CD4-positive, alpha-beta T cell treated with Interleukin-12 subunit alpha and Interleukin-12 subunit beta, for 1 hour (primary cell): ENCODE results near the gene SERPINB1.
"Not testable (repeated sequence)": the region's sequence is repeated elsewhere in the genome, so short reads cannot be mapped to it uniquely, and the experiment has no call there.

Experiments used
- DNase-seq: peaks from one replicate; pipeline ENCODE4 v3.0.0-alpha.2; 2020

Gene SERPINB1

DNA sequence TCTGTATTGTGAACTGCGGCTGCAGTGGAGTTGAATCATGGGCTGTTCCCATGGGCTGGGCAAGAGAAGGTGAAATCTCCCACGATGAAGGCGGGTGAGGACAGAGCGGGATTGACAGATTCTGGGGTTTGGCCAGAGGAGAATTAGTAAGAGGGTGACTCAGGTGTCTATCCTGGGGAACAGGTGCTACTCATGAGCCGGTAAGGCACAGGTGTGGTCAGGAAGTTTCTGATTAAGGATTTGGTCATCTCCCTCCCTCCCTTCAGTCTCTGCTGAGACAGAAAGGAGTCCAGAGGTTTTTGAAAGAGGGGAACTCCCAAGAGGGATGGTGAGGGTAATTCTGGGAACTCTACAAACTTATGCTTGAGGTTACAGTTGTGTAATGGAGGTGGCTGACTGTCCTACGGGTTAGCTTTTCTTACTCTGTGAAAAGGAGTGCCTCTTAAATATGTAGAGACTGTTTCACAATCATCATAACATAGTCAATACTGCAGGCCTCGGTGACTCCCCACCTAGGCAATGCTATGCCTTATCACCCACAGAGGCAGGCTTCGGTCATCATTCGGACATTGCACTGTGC, 31.5 kb downstream of the SERPINB1 start:
- DNase-seq: no peak

DNA sequence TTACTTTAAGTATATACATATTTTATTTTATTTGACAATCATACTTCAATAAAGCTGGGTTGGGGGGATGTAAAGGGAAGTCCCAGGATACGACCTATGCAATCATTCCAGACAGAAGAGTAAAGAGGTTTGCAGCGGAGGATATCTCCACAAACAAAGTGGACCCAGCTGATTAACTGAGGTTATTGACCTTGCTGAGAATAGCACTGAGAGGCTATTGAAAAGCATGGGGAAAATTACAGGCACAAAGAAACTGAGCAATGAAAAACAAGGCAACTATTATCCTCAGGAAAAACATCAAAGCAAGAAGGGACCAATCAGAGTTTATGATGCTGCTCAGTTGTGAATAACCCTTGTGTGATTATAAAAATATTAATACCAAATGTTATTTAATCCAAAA, 32.6 kb downstream of the SERPINB1 start:
- DNase-seq: no peak

DNA sequence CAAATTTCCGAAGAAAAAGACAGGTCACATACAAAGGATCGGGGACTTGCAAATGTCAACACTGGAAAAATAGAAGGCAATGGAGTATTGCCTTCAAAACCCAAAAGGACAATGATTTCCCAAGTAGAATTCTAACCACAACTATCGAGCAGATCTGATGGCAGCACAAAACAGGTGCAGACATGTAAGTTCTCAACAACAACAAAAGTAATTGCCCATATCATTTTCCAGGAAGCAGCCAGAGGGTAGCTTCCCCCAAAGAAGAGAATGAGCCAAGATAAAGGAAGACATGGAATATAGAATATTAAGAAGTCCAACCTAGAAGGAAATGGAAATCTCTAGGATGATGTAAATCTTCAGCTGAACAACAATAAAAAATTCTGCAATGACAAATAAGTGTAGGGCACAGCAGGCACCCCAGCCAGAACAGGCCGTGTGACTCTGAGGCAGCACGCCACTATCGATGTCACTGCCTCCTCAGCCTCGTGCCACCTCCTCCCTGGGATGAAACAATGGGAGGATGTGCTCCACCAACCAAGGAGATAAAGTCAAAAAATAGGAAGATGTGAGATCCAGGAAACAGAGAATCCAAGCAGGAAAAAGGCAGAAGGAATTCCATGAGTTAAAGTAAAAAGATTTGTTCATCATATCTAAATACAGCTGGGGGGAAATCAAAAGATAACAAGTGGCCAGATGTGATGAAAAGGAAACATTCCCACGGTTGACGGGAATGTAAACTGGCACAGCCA, 34.1 kb downstream of the SERPINB1 start:
- no peak for DNase-seq

DNA sequence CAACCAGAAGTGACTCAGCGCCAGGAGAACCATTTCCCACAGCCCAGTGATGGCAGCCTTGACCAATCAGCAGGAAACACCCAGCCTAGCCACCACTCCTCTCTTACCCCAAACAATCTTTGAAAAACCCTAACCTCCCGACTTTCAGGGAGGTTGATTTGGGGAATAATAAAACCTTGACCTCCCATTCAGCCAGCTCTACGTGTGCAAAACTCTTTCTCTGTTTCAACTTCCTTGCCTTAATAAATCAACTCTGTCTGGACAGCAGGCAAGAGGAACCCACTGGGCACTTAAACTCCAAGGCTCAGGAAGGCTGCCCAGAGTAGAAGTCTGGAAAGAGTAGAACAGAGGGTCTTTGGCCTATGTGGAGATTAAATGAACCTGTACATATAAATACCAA, 35.0 kb downstream of the SERPINB1 start:
- DNase-seq: no peak

DNA sequence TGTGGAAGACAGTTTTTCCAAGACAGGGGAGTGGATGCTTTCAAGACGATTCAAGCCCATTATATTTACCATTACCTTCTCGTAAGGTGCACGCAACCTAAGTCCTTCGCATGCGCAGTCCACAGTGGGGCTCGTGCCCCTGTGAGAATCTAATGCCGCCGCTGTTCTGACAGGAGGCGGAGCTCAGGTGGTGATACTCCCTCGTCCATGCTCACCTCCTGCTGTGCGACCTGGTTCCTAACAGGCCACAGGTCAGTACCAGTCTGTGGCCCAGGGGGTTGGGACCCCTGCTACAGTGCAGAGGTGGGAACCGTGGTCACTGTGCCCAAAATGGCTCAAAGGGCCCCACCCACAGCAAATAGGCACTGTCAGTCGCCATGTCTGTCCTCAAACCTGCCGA, 36.6 kb downstream of the SERPINB1 start:
- DNase-seq: no peak

DNA sequence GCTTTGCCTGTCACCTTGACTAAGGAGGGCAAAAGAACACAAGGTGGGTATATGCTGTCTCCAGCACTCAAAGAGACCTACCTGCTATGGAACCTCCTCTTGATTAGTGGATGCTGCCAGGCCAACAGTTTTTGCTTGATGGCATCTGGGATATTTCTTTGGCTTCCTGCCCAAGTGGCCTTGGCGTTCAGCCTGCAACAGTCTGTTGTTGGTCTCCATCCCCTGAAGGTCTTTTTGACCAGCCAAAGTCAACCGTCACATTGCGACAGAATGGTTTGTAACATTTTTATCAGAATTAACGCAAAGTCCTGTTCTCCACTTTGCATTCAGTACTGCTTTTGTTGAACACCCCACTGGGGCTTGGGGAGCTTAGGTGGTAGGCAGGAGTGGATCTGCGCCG, 37.1 kb downstream of the SERPINB1 start:
- DNase-seq: no peak

DNA sequence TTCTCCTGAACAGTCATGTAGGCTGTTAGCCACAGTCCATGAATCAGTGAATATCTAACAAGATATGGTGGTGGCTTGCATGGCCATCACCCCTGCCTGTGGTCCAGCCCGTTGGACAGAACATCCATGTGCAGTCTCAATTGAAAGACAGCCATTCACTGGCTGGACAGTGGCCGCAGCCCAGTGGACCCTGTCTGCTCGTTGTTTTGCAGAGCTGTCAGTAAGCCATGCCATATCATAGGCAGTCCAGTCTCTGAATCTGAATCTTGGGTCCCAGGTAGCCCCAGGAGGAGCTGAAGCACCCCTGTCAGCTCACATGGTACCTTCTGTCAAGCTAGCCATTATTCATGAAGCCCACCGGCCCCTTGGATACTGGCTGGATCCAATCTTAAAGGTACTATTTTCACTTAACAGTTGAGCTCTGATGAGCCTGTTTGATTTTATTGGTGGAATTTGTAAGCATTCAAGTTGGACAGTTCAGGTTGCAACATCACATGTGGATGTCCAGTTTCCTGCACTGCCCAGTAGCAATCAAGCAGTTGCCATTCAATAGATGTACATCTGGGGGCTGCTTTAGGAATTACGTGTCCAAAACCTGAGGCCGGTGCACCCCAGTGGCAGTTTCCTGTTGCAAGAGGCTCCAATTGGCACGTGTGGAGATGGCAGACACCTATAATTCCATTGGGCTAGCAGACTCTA, 37.8 kb downstream of the SERPINB1 start:
- no peak for DNase-seq

DNA sequence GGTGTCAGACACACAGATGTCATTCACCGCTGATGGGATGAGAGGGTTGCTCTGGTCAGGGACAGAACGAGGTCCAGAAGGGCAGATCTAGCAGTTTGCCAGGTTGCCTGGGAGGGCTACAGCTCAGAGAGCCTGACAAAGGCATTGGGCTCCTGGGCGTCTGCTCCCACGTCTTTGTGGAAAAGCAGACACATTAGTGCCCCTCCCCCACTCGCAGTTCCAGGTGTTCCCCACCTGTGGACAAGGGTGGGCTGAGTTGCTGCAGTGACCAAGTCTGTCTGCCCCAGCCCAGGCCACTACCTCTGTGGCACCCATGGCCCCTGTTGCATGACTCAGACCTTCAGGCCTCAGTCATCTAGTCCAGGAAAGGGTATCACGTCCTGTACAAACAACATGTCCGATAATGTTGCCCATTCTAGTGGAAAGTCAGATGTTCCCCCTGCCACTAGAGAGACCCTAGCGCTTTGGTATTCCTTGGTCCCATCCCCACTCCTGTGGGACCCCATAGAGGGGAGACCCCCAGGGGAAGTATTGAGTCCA, 39.1 kb downstream of the SERPINB1 start:
- no peak for DNase-seq

DNA sequence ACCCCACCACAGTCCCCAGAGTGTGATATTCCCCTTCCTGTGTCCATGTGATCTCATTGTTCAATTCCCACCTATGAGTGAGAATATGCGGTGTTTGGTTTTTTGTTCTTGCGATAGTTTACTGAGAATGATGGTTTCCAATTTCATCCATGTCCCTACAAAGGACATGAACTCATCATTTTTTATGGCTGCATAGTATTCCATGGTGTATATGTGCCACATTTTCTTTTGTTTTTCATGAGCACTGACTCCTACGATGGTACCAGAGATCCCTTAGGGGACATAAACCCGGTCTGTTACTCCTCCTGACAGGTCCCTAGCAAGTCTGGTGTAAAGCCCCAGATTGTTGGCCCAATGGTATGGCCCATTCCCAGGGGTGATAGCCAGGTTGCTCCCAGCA, 40.0 kb downstream of the SERPINB1 start:
- not testable (repeated sequence) for DNase-seq

DNA sequence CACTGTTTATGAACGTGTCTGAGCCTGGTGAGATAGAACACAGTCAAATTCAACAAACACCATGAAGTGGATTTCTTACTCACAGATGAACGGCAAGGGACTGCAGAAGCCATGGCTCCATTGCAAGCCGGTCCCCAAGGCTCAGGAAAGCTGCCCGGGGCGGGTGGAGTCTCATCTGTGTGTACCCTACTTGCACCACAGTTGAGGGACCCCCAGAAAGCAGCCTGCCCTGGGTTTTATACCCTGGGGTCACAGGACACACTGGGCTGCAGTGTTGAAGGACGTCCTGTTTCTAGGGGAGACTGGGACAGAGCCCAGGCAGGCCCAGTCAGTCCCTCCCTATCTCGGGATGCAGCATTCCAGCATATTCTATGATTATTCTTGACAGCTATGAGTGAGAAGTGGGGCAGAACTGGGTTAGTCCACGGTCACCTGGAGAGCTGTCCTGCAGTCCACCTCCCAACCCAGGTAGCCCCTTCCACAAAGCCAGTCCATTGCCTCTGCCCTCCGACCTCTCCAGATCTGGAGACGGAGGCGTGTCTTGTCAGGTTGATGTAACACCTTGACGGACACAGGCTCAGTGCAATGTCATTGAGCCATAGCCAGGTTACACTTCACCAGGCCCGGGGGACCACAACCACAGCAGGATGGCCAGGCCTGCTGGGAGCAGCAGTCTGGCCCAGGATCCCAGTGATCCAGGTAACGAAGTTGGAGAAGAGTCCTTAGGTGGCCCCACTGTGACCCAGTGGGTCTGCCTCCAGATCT, 40.9 kb downstream of the SERPINB1 start:
- DNase-seq: no peak

DNA sequence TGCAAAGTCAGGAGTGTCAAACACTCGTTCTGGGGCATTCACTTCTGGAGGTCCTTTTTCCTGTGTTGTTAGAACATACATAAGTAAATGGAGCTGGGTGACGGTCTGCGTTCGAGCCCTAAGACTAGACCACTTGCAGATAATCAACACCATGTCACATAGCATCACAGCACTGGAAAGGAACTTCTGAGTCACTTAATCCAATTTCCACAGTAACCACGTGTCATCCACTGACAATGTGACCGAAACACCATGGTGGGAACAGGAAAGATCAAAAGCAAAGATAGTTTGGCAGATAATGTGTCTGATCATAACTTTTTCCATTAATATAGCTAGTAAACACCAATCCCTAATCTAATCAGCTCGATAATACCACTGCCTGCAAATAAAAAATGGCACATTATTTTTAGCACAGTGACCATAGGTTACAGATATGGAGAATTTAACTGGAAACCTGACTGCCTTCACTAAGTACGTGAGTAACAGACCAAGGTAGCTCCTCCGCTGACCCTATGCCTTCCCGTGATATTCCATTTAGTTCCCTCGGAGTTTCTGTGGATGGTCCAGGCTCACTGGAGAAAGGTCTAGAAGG, 41.6 kb downstream of the SERPINB1 start:
- peak; percentile 4 for DNase-seq

DNA sequence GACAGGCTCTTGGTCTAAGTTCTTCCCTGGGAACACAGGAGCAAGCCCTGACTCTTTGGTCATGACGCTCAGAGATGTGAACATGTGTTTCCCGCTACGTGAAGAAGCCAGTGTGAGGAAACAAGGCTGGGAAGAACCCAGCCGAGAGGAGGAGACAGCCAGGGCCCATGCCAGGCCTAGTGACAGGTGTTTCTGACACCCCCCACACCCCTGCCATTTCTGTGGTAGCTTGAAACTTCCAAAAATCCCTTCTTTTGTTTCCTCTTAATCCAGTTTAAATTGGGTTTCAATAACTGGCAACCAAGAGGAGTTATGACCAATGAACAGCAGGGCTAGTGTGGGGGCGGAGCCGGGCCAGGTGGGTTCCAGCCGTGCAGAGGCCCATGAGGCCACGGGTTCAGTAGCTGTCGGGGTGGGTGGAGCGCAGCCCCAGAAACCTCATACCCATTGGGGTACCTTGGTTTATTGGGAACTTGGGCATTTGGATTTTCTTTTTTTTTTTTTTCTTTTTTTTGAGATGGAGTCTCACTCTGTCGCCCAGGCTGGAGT, 43.0 kb downstream of the SERPINB1 start:
- DNase-seq: no peak

DNA sequence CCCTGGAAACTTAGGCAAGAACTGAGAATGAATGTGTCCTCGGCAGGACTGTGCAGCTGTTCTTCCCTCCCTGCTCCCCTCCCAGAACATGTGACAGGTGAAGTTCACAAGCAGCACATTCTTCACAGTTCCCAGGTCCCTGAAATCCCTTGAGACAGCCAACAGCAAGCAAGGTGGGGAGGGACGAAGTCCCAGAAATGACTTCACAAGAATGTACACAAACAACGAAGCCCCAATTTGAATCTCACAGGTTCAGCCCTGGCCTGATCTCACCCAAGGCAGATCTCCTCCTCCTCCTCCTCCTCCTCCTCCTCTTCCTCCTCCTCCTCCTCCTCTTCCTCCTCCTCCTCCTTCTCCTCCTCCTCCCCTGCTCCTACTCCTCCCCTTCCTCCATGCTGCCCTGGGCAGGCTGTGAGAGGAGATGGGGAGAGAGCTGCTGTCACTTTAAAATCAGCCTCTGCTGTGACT, 44.1 kb downstream of the SERPINB1 start:
- no peak for DNase-seq

DNA sequence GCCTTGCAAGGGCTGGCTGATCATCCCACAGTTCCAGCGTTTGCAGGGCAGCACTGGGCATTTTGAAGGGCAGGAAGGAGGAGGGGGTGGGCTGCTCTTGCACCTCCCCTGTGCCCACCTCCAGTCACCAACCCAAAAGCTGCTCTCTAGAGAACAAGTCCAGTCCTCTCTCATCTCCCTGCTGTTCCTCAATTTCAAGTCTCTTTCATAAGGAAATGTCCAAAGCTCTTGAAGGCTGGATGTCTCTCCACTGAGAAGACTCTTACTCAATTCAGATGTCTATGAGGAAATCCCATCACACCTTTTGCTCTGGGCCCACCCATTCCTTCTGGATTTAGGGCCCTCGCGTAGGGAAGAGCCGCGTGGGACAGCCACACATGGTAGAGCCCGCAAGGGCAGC, 44.8 kb downstream of the SERPINB1 start:
- DNase-seq: no peak

DNA sequence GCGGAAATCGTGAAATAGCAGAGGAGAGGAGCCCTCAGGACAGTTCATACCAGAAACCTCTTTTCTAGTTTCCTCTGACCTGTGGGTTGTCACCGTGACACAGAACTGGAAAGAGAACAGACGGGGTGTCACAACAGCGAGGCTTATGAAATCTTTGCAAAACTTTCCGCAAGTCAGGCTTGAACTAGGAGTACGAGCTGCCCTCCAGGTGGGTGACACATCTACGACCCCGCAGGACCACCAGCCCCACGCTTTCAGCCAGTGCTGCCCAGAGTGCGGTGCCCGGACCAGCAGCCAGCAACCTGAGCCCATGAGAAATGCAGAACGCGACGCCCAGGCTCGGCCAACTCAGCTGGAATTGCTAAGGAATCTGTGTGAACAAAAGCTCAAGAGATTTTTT, 45.7 kb downstream of the SERPINB1 start:
- no peak for DNase-seq

DNA sequence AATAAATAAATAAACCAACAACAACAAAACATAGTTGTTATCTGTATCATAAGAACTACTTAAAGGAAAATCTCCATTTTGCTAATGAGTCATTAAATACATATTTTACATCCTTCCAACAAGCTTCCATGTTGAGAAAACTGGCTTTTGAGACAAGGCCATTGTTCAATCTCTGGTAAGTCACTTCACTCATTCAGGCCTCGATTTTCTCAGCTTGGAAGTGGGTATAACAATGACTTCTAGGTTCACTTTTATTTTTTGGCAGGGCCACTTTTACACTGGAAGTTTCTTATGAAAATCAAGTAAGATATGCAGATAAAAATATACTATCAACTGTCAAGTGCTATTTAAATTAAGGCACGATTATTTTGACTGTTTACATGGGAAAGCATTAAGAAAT, 46.5 kb downstream of the SERPINB1 start:
- DNase-seq: no peak

DNA sequence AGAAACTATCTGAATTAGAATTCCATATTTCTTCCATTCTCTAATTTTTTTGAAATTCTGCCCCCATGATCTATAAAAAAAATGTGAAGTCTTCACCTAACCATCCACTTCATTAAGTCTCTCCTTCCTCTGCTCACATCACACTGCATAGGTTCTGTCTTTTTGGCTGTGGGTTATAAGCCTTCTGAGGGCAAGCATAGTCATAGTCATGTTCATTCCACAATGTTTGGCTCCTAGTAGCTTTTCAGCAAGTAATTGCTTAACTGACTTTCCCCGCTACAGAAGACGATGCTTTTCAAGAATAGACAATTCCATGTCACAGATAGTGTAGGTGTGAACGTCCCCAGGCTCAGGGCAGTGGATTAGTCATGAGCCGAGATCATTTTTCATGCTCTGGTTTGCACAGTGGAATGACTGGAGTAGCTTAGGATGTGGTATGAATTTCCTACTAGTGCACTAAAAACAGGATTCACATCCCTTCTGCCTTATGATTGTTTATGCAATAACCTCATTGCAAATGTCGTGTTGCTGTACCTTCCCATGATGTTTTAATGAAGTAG, 47.4 kb downstream of the SERPINB1 start:
- no peak for DNase-seq

DNA sequence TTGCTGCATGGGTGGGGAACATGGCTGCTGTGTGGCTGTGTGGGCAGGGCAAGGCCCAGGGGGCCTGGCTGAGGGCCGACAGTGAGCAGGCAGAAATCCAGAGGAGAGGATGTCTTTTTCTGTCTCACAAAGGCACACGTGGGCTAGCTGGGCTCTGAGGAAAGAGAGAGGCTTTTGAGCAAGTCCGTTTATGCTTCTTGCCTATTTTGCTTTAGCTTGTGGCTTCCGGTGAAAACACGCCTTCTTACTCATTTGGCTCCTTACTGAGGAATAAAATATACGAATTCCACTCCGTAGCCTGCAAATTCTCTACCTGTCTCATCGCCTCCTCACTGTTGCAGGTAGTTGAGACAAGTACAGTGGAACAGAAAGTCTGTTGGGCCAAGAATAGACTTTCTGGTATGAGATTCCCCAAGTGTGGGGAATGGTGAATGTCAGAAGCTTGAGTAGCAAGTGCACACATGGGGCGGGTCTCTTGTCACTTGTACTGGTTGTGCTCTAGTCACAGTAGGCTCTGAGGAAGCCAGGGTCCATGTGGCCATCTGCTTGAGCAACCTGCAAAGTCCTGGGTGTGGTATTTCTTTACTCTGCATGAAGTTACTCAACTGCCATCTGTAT, 48.0 kb downstream of the SERPINB1 start:
- DNase-seq: peak; percentile 33

DNA sequence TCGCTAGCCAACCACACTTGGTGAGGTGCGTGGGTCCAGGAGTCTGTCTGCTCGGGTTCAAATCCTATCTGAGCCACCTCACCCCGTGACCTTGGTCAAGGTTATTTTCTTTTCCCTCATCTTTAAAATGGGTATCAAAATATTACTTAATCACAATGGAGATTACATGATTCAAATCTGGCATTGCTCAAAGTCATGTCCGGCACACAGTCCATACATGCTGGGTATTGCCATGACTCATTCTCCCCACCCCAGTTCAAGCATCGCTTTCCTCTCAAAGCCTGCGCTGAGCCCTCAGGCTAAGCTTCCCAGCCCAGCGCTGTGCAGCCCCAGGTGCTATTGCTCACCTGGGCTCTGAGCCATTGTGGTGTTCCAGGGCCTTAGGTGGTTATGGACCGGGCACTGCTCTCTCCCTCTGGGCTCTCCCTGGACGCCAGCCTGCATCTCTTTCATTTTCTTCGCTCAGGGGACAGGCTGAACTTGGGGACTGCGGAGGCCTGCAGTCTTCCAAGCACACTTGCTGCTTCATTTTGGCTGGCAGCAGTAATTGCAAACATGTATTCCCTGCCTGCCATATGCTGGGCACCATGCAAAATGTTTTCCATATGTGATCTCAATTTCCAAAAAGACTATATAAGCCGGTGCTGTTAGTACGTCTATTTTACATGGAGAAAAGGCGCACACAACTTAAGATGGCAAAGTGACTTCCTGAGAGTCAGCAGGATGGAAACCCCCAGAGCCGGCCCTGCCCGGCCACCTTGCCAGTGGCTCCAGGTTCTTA, 49.1 kb downstream of the SERPINB1 start:
- no peak for DNase-seq

DNA sequence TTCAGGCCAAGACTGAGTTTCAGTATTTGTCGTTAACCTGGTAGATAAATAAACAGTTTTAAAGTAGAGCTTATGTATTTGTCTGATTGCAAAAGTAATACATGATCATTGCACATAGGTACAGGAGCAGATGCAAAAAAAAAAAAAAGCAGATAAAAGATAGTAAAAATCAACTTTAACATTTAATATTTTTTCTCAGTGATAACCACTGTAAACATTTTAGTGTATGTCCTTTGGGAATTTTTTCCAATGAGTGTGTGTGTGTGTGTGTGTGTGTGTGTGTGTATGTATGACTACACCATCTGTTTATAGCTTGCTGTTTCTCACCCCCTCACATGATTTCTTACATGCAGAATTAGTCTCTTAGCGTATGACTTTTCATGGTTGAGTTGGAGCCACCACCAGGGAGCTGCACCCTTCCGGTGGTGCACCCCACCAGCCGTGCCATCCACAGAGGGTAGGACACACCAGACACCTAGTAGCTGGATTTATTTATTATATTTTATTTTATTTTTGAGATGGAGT, 50.2 kb downstream of the SERPINB1 start:
- DNase-seq: no peak
